Caco-2 (cell line): ENCODE data around the gene FBXO31. TPM values are rescaled to one million over a fixed set of nuclear protein-coding genes. Genes with fewer than 3 reads are reported as not detected.

Experiments used
- total RNA-seq: library from RNA; stranded (reverse); gene quantifications from 2 replicates; pipeline ENCODE4 v1.2.3, GENCODE V29; 2022

FBXO31 gene
- total RNA-seq, 1 experiment from 2014 or later: 55.6 TPM

Other genes starting within 250 kb of the FBXO31 start
- gene C16orf95, start 66.4 kb downstream of the FBXO31 start, total RNA-seq: 4.4 and 6.9 TPM in 2 replicates
- 64.7 and 72.3 TPM in 2 replicates for gene MAP1LC3B, start 8.6 kb upstream of the FBXO31 start, total RNA-seq
- 33.1 and 34.0 TPM in 2 replicates for gene ZCCHC14, start 109.2 kb upstream of the FBXO31 start, total RNA-seq
- gene JPH3, start 218.7 kb upstream of the FBXO31 start, total RNA-seq: 3.5 and 4.8 TPM in 2 replicates